Measurements from ENCODE around the gene MYMX. TPM values are rescaled to one million over a fixed set of nuclear protein-coding genes. Genes with fewer than 3 reads are reported as not detected.

MYMX gene
- total RNA-seq, 1 donor from 2014 or later: not detected

GRCh38 chr6:44258325-44258863 lies 41.7 kb downstream of the MYMX start:
- H3K9me3 ChIP-seq (ENCODE audit: insufficient read depth, low read depth, low read length): no peaks in the 10 kb centered on the region
- H3K36me3 ChIP-seq (ENCODE audit: insufficient read depth, low read length): peaks cover 18% of the 10 kb centered on the region
- no peaks in the 10 kb centered on the region for H3K27me3 ChIP-seq (ENCODE audit: insufficient read depth, low read length)
- Mint-ChIP-seq H3K9me3 (ENCODE audit: unreplicated experiment) (no peaks in the 10 kb centered on the region), H3K4me3 (ENCODE audit: unreplicated experiment) (peak overlapping the region; percentile 71), H3K36me3 (ENCODE audit: low read depth, unreplicated experiment) (peaks cover 6% of the 10 kb centered on the region), H3K27me3 (ENCODE audit: low read depth, unreplicated experiment) (no peaks in the 10 kb centered on the region), H3K27ac (ENCODE audit: unreplicated experiment) (no peak overlapping the region), H3K4me1 (ENCODE audit: low read depth, unreplicated experiment) (peaks cover 38% of the 10 kb centered on the region)
- H3K4me3 ChIP-seq (ENCODE audit: insufficient read depth, low read depth, low read length): no peak overlapping the region
- TF ChIP-seq EZH2 (IDR thresholded peaks at IDR 0.05; ENCODE audit: insufficient read depth, low read length) (no peak), CTCF (IDR thresholded peaks at IDR 0.05; ENCODE audit: insufficient read depth, low read depth, low read length) (no peak)
- H3K27ac ChIP-seq (ENCODE audit: low read depth, low read length): no peak overlapping the region
- FAIRE-seq: no peak
- DNase-seq (ENCODE audit: low read depth): no peak
- H4K20me1 ChIP-seq (ENCODE audit: insufficient read depth, low read length): peaks cover 49% of the 10 kb centered on the region
- H3K79me2 ChIP-seq (ENCODE audit: insufficient read depth, low read length): peaks cover 37% of the 10 kb centered on the region
- H3K4me2 ChIP-seq (ENCODE audit: low read length): peak overlapping the region; percentile 100
- H3K4me1 ChIP-seq (ENCODE audit: insufficient read depth, low read length): peaks cover 21% of the 10 kb centered on the region
- no peak overlapping the region for H2AFZ ChIP-seq (ENCODE audit: low read depth, low read length)
- H3K9ac ChIP-seq (ENCODE audit: low read length): no peak overlapping the region

- Mint-ChIP-seq H3K27ac (ENCODE audit: unreplicated experiment) (no peak overlapping the region), H3K36me3 (ENCODE audit: low read depth, unreplicated experiment) (peaks cover 4% of the 10 kb centered on the region), H3K27me3 (ENCODE audit: low read depth, unreplicated experiment) (no peaks in the 10 kb centered on the region), H3K4me3 (ENCODE audit: unreplicated experiment) (peak overlapping the region; percentile 71), H3K9me3 (ENCODE audit: unreplicated experiment) (no peaks in the 10 kb centered on the region), H3K4me1 (ENCODE audit: low read depth, unreplicated experiment) (peaks cover 39% of the 10 kb centered on the region)
- Histone ChIP-seq H3K4me1 (ENCODE audit: insufficient read depth, low read length) (peaks cover 27% of the 10 kb centered on the region), H3K36me3 (ENCODE audit: insufficient read depth, low read length) (peaks cover 12% of the 10 kb centered on the region), H4K20me1 (ENCODE audit: insufficient read depth, low read length) (peaks cover 49% of the 10 kb centered on the region), H3K9ac (ENCODE audit: low read length) (no peak overlapping the region), H2AFZ (ENCODE audit: low read depth, low read length) (no peak overlapping the region), H3K79me2 (ENCODE audit: insufficient read depth, low read length) (peaks cover 37% of the 10 kb centered on the region), H3K4me3 (ENCODE audit: insufficient read depth, low read depth, low read length) (no peak overlapping the region), H3K9me3 (ENCODE audit: insufficient read depth, low read depth, low read length) (no peaks in the 10 kb centered on the region), H3K27ac (ENCODE audit: low read depth, low read length) (no peak overlapping the region), H3K4me2 (ENCODE audit: low read length) (no peak overlapping the region), H3K27me3 (ENCODE audit: insufficient read depth, low read length) (no peaks in the 10 kb centered on the region)
- TF ChIP-seq CTCF (IDR thresholded peaks at IDR 0.05; ENCODE audit: insufficient read depth, low read depth, low read length): no peak
- no peak for TF ChIP-seq EZH2 (IDR thresholded peaks at IDR 0.05; ENCODE audit: insufficient read depth, low read length)
- FAIRE-seq (no peak), DNase-seq (ENCODE audit: low read depth) (no peak)
Observed at GRCh38 chr6:44258921-44259320, 42.2 kb downstream of the MYMX start.

GRCh38 chr6:44260011-44260410 lies 43.3 kb downstream of the MYMX start:
- no peaks in the 10 kb centered on the region for H3K9me3 ChIP-seq (ENCODE audit: insufficient read depth, low read depth, low read length)
- H3K4me2 ChIP-seq (ENCODE audit: low read length): no peak overlapping the region
- Mint-ChIP-seq H3K27me3 (ENCODE audit: low read depth, unreplicated experiment) (no peaks in the 10 kb centered on the region), H3K9me3 (ENCODE audit: unreplicated experiment) (no peaks in the 10 kb centered on the region), H3K4me1 (ENCODE audit: low read depth, unreplicated experiment) (peaks cover 40% of the 10 kb centered on the region), H3K4me3 (ENCODE audit: unreplicated experiment) (no peak overlapping the region), H3K27ac (ENCODE audit: unreplicated experiment) (no peak overlapping the region), H3K36me3 (ENCODE audit: low read depth, unreplicated experiment) (peaks cover 4% of the 10 kb centered on the region)
- DNase-seq (ENCODE audit: low read depth) (no peak), FAIRE-seq (no peak)
- H2AFZ ChIP-seq (ENCODE audit: low read depth, low read length): no peak overlapping the region
- H3K36me3 ChIP-seq (ENCODE audit: insufficient read depth, low read length): peaks cover 3% of the 10 kb centered on the region
- H3K9ac ChIP-seq (ENCODE audit: low read length): no peak overlapping the region
- TF ChIP-seq EZH2 (IDR thresholded peaks at IDR 0.05; ENCODE audit: insufficient read depth, low read length): no peak
- no peak for TF ChIP-seq CTCF (IDR thresholded peaks at IDR 0.05; ENCODE audit: insufficient read depth, low read depth, low read length)
- no peak overlapping the region for H3K4me3 ChIP-seq (ENCODE audit: insufficient read depth, low read depth, low read length)
- peaks cover 46% of the 10 kb centered on the region for H4K20me1 ChIP-seq (ENCODE audit: insufficient read depth, low read length)
- H3K4me1 ChIP-seq (ENCODE audit: insufficient read depth, low read length): peaks cover 36% of the 10 kb centered on the region
- H3K27ac ChIP-seq (ENCODE audit: low read depth, low read length): no peak overlapping the region
- peaks cover 37% of the 10 kb centered on the region for H3K79me2 ChIP-seq (ENCODE audit: insufficient read depth, low read length)
- no peaks in the 10 kb centered on the region for H3K27me3 ChIP-seq (ENCODE audit: insufficient read depth, low read length)
